NCI-H1694 treated with DMSO at 0.1 percent for 48 hours (cell line): Measurements from ENCODE around the gene NDUFV2.

Experiments
- DNase-seq: peaks from one replicate; lab custom pipeline; 2025; lab: John Stamatoyannopoulos, UW

The NDUFV2 gene

DNA sequence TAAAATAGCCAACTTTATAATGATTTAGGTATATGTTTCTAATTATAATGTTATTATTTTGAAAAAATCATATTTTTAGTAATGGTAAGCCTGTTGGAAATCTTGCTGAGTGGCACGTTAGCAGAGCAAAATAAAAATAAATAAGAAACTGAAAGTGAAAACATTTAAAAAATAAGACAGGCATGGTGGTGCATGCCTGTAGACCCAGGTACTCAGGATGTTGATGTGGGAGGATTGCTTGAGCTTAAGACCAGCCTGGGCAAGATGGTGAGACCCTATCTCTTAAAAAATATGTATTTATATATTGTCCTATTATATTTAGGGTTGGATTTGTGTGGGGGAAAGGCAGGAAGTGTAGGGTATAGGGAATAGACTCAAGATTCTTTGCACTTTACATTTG is 18.3 kb downstream of the NDUFV2 start:
- no peak for DNase-seq

DNA sequence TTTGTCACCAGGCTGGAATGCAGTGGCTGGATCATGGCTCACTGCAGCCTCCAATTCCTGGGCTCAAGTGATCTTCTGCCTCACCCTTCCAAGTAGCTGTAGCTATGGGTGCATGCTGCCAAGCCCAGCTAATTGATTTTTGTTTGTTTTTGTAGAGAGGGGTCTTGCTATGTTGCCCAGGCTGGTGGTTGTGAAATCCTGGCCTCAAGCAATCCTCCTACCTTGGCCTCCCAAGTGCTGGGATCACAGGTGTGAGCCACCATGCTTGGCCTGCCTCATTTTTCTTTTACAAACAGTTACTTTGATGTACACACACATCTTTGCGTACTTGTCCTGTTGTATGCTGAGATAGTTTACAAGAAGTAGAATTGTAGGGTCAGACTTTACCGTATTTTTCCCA is 21.0 kb downstream of the NDUFV2 start:
- no peak for DNase-seq

DNA sequence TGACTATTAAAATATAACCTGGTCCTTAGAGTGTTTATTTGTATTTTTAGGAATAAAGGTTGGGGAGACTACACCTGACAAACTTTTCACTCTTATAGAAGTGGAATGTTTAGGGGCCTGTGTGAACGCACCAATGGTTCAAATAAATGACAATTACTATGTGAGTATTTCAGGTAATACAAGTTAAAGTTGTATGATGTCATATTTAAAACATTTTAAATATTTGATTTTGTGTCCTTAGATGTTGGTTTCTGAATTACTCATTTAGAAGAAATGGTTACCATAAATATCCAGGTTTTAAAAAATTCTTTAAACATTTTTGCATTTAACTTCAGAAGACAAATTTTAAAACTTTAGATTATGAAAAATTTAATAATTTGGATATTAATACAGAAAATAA is 22.3 kb downstream of the NDUFV2 start:
- DNase-seq, result no peak

DNA sequence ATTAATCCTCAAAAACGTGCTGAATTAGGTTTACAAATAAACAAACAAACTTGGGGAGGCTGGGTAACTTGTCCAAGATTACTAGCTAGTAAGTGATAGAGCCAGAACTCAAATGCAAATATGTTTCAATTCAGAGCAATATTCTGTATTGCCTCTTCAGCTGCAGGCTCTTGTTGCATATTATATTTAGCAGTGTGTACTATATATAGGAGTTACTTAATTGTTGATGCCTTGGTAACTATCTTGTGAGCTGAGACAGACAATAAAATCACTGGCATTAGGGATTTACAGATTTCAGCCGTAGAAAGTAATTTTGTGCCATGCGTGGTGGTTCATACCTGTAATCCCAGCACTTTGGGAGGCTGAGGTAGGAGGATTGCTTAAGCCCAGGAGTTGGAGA is 23.8 kb downstream of the NDUFV2 start:
- no peak for DNase-seq

DNA sequence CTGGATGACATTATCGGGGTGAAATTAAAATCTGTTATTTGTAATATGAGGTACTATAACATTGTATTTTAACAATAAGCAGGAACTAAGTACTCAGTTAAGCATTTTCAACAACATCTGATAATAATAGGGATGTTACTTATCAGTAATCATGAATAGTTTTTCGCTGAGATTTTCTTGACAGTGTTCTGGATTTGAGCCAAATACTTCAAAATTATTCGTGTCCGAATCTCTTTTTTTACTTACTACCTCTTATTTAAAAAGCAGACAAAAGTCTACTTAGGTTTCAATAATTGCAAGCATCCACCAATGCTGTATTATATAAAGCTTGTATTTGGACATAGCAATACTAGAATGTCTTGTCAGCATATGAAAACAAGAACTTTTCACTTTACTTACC is 27.7 kb downstream of the NDUFV2 start:
- no peak for DNase-seq

DNA sequence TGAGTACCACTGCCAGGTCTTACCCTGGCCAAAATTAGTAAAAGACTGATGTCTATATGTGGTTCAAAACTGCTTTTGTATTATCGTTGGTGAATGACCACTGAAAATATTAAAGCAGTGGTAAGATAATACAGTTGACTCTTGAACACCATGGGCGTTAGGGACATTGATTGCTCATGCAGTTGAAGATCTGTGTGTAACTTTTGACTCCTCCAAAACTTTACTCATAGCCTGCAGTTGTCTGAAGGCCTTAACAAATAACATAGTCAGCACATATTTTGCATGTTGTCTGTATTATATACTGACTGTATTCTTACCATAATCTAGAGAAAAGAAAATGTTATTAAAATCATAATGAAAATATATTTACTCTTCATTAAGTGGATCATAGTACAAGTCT is 28.3 kb downstream of the NDUFV2 start:
- no peak for DNase-seq

DNA sequence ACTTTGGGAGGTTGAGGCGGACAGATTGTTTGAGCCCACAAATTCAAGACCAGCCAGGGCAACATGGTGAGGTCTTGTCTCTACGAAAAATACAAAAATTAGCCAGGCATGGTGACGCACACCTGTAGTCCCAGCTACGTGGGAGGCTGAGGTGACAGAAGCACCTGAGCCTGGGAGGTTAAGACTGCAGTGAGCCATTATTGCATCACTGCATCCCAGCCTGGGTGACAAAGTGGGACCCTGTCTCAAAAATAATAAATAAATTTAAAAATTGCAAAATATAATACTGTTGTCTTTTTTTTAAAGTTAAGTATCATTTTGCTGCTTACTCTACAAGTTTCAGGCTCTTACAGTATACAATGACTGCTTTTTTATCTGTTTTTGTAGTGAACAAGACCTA is 30.1 kb downstream of the NDUFV2 start:
- no peak for DNase-seq

DNA sequence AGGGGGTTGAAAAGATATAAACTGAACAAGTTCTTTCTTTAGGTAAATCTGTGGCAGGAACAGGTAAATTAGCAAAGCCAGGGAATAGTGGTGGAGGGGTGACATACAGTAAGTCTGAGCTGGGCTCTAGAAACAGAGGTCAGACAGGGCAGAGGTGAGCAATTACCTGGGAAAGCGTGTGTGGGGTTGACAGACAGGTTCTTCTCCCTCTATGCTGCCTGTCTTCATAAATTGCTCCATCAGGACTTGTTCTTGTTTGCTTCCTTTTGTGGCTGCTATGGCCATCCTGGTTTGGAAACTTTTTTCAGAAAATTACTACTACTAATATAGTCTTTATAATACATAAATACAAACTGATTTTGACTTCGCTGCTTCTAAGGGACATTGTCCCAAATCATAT is 30.7 kb downstream of the NDUFV2 start:
- DNase-seq, result no peak

DNA sequence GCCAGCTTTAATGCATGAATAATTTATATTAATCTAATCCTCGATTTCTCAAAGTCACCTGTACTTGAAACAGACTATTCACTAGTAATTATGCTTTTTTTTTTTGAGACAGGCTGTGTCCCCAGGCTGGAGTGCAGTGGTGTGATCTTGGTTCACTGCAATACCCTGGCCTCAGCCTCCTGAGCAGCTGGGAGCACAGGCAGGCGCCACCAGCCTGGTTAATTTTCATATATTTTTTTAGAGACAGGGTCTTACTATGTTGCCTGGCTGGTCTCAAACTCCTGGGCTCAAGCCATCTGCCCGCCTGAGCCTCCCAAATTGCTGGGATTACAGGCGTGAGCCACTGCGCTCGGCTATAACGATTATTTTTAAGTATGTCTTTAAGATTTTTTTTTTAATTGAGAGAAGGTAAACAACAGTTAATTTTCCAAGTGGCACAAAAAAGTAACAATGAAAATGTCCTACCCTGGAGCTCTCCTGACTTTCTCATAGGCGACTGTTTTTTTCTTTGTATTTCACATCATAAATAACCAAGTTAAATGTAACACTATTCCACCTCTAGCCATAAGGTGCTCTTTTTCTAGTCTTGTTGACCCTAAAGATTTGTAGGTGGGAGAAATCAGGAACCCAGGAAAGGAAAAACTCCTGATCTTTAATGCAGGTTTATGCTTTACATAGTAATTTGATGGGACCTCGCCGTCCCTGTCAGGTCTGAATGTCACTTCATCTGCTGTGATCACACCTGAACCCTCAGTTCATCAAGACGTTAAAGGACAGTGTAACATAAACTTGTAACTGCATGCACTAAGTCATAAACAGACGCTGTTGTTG is 32.8 kb downstream of the NDUFV2 start:
- DNase-seq, result peak; percentile 17

DNA sequence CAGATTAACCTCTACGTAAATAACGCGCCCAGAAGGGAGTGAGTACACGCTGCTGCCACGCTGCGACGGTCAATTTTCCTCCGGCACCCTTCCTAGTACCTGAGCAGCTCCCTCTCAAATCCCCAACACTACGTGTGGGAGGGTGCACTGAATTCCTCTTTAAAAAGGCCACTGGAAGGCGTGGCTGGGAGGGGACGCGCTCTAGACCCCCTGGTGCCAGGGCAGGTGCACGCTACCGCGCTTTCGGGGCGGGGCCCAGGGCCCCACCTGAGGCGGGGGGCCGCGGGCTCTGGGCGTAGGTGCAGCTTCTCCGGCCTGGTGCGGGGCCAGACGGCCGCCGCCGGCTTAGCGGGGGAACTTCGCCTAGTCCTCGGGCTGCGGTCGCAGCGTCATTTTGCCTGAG is 33.4 kb downstream of the NDUFV2 start:
- DNase-seq, result no peak

DNA sequence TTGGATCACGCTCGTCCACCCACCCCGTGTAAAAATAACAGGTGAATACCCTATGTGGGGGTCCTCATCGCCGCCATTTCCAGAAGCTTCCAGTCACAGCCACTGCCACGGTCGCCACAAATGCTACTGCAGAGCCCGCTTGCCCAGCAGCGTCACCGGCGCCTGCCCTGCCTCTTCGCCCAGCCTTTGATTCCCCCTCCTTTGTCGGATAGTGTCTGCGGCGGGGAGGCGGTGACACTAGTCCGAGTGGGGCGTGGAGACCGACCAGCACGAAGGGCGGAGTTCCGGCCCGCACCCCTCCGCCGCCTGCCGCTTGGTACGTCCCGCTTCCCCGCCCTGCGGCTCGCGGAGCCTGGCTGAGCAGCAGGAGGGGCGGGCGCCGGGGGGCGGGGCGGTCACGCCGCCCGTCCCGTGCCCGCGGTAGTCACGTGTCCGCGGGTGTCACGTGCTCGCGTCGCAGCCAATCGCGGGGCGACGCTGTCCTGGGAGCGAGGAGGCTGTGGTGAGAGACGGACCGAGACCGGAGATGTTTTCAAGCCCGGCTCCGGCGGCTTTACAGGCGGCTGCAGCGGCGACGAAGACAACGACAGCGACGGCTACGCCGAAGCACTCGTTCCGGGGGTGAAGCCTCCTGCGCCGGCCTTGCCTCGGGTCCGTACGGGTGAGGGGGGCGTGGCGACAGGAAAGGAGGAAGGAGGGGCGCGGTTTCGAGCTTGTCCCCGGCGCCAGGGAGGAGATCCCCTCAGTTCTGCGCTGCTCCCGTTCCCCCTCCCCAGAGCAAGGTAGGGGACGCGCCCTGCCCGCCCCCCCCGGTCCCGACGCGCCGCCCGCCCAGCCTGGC is 34.0 kb downstream of the NDUFV2 start, which contains the start of gene ANKRD12:
Gene ANKRD12 (plus strand): TSS at position 467 of the 841 bp plus-strand sequence. CDS start 45,652 bp downstream, outside the sequence.
- peak; percentile 75 for DNase-seq

DNA sequence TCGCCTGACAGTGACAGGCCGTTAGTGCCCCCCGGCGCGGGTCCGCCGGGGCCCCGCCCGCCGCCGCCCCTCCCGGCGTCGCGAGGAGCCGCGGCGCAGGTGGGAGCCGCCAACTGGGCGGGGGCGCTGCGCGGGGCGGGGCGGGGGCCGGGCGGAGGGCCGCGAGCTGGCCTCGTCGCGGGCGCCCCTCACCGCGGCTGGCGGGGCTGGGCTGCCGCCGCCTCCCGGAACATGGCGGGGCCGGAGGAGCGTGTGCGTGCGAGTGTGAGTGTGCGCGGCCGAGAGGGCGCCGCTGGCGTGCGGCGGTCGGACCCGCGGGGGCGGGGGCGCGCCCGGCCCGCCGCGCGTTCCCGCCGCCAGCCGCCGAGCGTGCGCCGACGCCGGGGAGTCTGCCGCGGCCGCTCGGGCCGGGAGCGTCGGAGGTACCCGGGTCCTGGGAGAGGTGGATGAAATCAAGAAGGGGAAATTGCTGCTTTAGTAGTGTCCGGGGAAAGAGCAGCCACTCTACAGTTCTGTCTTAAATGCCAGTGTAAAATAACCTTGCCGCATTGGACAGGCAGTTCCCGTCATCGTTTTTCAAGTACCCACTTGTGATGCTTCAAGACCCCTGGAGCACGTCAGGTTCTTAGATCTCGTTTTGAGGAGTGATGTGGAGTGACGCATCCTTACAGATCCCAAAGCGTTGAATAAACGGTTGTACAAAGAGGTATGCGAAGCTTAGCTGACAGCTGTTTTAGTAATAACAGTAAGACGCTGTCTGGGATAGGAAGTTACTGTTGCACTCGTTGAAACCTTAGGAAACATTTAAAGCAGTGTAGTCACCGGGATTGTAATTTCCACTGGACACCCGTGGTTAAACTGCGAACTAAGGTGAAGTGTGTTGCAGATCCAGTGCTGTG is 34.9 kb downstream of the NDUFV2 start:
- peak; percentile 8 for DNase-seq

DNA sequence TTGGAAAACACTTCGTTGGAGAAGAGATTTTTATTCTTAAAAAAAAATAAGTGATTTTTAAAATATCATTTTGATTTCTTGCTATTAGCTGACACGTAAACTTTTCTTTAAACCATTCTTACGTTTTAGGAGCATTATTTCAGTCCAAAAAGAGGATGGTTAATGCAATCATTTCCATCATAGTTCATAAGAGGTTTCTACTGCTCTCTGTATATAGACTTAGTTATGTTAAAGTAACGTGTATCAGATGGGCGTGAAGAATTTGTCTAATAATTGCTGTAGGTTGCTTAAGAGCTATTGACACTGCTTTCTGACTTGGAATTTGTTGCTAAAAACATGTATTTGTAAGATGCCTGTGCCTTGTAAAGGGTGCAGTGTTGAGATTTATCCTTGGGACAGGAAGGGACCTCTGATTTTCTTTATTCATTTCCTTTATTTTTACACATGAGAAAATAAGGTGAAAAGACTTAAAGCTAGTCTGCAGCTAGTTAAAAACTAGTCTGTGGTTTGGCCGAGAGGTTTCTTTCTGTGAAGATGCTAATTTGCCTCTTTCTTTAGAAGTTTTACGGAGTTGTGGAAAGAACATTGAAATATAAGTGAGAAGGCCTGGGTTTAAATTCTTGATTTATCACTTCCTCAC is 37.0 kb downstream of the NDUFV2 start:
- DNase-seq, result no peak

DNA sequence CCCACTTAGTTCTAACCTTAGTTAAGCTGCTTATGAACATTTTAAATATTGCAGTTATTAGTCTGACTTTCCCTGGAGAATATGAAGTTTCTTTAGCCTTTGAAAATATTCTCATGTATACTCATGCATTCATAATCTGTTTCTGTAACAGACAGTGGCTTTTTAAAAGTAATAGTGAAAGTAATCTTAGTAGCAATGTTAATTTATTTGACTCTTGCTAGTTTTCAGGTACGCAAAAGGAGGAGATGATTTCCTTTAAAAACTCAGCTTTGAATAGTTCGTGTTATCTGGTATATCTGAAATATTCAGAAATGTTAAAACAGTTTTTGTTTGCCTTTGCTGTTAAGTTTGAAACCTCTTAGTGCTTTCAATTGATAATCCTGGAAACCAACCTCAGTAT is 37.9 kb downstream of the NDUFV2 start:
- DNase-seq, result no peak

DNA sequence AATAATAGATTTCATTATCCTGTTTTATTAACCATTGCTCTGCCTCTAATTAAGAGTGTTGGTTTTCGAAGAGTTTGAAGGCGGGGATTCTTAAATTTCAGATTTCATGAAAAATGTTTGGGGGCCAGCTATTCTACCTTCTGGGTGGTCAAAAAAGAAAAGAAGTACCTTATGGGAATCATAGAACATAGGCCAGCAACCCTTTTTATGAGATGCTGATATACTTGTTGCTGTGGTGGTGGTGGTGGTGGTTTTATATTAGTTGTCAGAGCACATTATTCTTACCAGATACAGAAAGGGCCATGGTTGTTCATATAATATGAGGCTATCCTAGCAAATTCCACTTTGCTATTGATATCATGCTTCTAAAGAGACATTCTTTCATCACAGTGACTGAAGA is 38.5 kb downstream of the NDUFV2 start:
- no peak for DNase-seq

DNA sequence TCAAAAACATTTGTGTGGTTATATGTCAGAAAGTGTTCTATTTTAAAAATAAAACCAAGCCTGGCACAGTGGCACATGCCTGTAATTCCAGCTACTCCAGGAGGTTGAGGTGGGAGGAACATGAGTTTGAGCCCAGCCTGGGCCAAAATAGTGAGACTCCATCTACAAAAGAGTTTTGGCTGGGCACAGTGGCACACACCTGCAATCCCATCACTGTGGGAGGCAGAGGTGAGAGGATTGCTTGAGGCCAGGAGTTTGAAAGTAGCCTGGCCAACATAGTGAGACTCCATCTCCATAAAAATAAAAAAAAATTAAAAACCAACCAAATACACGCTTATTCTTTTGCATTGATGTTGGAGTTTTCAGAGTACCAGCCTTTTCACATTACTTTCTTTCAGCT is 43.7 kb downstream of the NDUFV2 start:
- no peak for DNase-seq

DNA sequence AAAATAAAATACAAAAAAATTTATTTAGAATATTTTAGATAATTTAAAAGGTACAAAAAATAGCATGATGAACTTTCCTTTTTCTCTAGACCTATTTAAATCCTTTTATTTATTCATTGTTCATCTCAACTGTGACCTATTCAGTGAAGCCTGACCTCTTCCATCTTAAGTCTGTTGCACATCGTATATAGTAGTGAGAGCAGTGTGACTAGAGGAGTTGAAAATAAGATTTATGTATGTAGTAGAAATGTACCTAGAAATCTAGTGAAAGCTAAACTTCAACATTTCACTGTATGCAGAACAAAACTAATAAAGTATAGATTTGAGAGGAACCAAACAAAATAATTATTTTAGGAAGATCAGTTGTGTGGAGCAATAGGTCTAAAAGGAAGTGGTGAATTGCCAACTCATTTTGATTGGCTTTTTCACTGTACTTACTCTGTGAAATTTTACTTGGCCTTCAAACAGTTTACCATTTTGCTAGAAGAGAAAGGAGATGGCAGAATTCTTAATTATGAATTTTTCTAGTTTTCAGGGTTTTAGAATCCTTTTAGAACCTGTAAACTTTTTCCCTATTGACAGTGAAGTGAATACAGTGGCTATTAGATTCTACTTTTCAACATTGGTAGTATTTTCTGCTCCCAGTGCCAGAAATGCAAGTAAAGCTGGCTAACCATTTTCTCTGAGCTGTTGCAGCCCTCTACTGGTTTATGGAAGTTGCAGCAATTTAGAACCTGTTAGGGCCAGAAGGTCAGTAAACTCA is 45.1 kb downstream of the NDUFV2 start:
- DNase-seq, result peak; percentile 65

DNA sequence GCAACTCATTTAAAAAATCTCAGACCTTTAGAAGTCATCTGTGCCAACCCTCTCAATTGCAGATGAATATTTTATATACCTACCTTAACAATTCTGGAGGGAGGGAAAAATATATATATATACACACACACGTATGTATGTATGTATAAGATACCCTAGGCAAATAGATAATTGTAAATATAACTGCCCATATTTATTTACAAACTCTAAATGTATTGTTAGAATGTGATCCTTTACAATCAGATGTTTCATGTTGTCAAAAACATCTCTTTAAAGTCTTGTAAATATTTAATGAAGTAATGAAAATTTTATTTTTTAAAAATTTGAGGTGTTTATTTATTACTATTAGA is 45.7 kb downstream of the NDUFV2 start:
- DNase-seq, result no peak

DNA sequence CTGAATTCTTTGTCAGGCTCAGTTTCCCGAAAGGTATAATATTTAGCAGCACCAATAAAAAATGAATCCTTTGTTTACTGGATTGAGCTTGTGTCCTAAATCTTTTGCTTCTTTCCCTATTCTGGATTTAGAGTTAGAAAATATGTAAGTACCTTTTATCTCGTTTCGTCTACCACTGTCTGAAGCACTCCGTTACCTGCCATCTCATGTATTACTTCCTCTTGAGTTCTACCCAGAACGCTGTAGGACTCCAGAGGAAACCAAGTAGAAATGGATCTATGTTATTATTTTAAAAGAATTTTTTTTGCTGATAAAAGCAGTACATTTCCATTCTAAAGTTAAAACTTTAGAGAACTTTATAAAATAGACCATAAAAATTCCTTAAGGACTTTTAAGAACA is 47.6 kb downstream of the NDUFV2 start:
- DNase-seq, result no peak

DNA sequence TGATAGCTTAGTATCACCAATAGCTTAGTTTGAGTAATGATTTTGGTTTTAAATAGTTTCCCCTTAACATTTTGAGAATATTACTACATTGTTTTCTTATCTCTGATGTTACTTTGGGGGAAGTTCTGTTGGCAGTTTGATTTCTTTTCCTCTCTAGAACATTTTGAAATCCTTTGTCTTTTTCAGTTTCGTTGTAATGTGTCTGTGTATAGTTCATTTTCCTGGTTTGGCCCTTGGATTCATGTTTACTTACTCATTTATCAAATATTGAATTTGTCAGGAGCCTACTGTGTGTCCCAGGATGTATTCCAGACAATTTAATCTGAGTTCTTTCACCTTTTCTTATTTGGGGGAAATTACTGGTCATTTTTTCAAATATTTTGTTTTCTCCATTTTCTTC is 50.8 kb downstream of the NDUFV2 start:
- no peak for DNase-seq
